Cardiac muscle cell (in vitro differentiated cells and primary cell): ENCODE results near the gene TRABD. TPM values are rescaled to one million over a fixed set of nuclear protein-coding genes. Genes with fewer than 3 reads are reported as not detected.

Experiments used
- DNase-seq, 2 donors: peaks; one replicate each; pipeline versions ENCODE4 v3.0.0 to v3.0.0-alpha.2; 2010 to 2017; ENCODE audit warnings: low read depth in 1 of 2, low spot score in 1 of 2
- H3K27ac ChIP-seq: fragments of 200-600 bp; sonication (generic); 2 replicates; pipeline ENCODE4 v1.5.1; 2016
- H3K27me3 ChIP-seq: fragments of 200-600 bp; sonication (generic); 2 replicates; pipeline ENCODE4 v1.6.0; 2016; ENCODE audit warnings: control low read depth
- H3K36me3 ChIP-seq: fragments of 200-600 bp; sonication (generic); 2 replicates; pipeline ENCODE4 v1.5.1; 2016; ENCODE audit warnings: control low read depth
- H3K4me1 ChIP-seq: fragments of 200-600 bp; sonication (generic); 2 replicates; pipeline ENCODE4 v1.8.1; 2017; ENCODE audit warnings: low read depth, mild to moderate bottlenecking, mixed run types
- H3K4me3 ChIP-seq: fragments of 200-600 bp; sonication (generic); 2 replicates; pipeline ENCODE4 v1.5.1; 2016; ENCODE audit warnings: mild to moderate bottlenecking
- H3K9me3 ChIP-seq: fragments of 200-600 bp; sonication (generic); 2 replicates; pipeline ENCODE4 v1.5.1; 2017; ENCODE audit warnings: low read depth, mild to moderate bottlenecking, control low read depth
- polyA plus RNA-seq: library from polyadenylated mRNA; unstranded; fragments of >200 nt; fragmentation: Nextera tagmentation; extraction: Ambion mirVana; gene quantifications from 2 replicates; pipeline ENCODE4 v1.2.1, GENCODE V29; 2016
- total RNA-seq: library from RNA; depleted of rRNA; stranded (reverse); fragments of >200 nt; gene quantifications from 2 replicates; pipeline ENCODE4 v1.2.3, GENCODE V29; 2016
- TF ChIP-seq, protein P1 (sequence below): IDR thresholded peaks from 2 replicates; pipeline ENCODE4 v1.5.1; 2012; ENCODE audit warnings: low read depth, mild to moderate bottlenecking, low read length

The TRABD gene
- total and polyA plus RNA-seq, 2 experiments from 2014 or later, result 50.7 to 59.6 TPM

DNA sequence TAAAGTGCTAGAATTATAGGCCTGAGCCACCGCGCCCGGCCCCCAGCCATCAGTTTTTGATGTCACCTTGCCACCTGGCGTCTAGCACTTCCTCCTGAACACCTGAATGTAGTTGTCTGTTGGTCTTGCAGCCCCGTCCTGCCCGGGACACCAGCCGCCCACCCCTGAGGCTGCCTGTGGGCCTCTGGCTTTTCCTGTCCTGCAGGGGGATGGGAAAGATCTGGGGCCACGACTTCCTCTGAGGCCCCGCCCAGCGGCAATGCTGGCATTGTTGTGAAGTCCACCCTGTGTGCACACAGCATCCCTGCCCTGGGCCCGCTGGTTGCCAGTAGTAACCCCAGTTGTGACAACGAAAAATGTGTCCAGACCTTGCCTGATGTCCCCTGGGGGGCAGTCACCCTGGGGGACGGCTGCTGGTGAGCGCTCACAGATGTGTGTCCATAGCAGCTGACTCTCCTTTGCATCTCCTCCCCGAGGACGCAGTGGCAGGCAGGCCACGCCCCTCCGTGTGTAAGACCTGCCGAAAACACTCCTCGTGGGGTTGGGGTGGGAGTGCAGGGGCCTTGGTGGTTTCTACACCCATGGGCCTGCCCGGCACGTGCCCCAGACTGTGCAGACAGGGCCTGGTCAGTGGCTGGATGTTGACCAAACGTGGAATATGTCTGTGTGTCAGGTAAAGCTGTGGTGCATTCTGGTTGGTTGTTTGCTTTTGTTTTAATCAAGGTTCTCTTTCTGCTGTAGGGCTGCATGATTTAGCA, 21.8 kb downstream of the TRABD start:
- H3K27ac ChIP-seq, result no peak overlapping the region
- H3K9me3 ChIP-seq, result no peaks in the 10 kb centered on the region
- H3K27me3 ChIP-seq, result no peaks in the 10 kb centered on the region
- H3K36me3 ChIP-seq, result peaks cover 29% of the 10 kb centered on the region
- peaks cover 2% of the 10 kb centered on the region for H3K4me1 ChIP-seq
- DNase-seq, result no peak
- no peak overlapping the region for H3K4me3 ChIP-seq
- TF ChIP-seq, protein P1, sequence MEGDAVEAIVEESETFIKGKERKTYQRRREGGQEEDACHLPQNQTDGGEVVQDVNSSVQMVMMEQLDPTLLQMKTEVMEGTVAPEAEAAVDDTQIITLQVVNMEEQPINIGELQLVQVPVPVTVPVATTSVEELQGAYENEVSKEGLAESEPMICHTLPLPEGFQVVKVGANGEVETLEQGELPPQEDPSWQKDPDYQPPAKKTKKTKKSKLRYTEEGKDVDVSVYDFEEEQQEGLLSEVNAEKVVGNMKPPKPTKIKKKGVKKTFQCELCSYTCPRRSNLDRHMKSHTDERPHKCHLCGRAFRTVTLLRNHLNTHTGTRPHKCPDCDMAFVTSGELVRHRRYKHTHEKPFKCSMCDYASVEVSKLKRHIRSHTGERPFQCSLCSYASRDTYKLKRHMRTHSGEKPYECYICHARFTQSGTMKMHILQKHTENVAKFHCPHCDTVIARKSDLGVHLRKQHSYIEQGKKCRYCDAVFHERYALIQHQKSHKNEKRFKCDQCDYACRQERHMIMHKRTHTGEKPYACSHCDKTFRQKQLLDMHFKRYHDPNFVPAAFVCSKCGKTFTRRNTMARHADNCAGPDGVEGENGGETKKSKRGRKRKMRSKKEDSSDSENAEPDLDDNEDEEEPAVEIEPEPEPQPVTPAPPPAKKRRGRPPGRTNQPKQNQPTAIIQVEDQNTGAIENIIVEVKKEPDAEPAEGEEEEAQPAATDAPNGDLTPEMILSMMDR, result no peak

DNA sequence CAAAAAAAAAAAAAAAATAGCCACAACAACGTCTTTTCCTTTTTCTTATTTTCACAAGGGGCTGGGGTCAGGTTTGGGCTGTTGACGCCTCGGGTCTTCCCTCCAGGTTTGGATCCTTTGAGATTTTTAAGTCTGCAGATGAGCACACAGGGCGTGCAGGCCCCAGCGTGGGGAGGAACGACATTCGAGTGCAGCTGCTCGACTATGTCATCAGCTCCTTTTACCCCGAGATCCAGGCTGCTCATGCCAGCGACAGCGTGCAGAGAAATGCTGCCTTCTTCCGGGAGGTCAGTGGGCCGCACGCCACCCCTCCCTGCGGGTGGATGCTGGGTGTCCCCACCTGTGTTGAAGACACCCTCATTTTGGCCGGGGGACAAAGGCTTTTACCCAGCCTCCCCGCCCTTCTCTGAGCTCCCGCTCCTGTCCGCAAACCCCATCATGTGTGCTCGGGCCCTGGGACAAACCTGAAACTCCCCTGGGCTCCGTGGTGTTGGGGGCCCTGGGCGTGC, 22.8 kb downstream of the TRABD start:
- TF ChIP-seq, protein P1, result no peak
- Histone ChIP-seq H3K4me3 (no peak overlapping the region), H3K4me1 (no peaks in the 10 kb centered on the region), H3K9me3 (no peaks in the 10 kb centered on the region), H3K36me3 (peaks cover 32% of the 10 kb centered on the region), H3K27me3 (no peaks in the 10 kb centered on the region), H3K27ac (no peak overlapping the region)
- no peak for DNase-seq

DNA sequence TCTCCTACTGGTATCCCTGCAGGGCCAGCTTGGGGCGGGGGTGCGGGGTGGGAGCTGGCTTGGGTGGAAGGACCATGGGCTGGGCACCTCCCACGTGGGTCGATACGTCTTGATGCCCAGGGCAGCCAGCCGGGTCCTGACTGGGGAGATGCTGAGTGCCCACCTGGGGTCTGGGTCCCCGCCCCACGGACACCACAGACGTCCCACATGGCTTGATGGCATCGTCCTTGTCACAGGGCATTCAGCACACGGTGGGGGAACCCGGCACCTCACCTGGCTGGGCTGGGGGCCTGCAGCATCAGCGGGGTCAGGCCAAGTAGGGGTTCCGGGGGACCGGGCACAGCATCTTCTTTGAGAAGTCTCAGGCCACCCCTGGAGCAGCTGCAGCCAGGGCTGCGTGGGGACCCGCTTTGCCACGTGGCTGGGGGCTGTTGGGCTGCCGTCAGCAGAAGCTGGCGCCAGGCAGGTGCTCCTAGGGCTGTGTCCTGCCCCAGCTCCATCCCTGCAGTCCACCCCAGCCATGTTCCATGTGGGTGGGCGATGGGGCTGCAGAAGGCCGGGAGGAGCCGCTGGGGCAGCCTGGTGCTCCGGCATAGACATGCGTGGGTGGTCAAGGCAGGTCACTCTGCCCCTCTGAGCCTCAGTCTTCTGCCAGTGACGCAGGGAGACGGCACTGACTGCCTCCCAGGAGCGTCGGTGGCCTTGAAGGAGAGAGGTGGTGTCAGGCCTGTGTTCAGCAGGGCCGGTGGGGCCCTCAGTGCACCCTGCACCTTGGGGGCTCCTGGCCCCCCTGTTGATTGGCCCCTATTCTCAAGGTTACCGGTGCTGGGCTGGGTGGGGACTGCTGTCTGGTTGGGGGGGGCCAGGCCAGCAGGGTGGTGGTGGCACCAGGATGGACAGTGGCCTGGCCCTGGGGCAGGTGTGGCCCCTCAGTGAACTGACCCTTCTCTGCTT, 23.5 kb downstream of the TRABD start:
- Histone ChIP-seq H3K4me1 (no peaks in the 10 kb centered on the region), H3K4me3 (no peak overlapping the region), H3K27me3 (no peaks in the 10 kb centered on the region), H3K27ac (no peak overlapping the region), H3K36me3 (peaks cover 30% of the 10 kb centered on the region), H3K9me3 (no peaks in the 10 kb centered on the region)
- no peak for DNase-seq
- TF ChIP-seq, protein P1, result no peak

DNA sequence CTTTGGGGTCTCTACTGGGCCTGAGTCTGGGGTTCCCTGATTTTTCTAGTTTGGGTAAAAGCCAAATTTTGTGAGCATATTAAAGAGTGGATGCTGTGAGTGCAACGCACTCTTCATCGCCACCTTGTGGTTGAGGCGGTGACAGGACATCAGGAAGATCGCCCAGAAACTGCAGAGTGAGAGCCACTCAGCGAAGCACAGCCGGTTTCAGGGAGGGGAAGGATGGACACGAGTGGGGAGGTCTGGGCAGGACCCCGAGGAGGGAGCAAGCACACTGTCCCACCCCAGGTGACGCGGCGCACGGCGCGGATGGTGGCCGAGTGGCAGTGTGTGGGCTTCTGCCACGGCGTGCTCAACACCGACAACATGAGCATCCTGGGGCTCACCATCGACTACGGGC, 24.2 kb downstream of the TRABD start:
- Histone ChIP-seq H3K27ac (no peak overlapping the region), H3K4me1 (no peaks in the 10 kb centered on the region), H3K36me3 (peaks cover 25% of the 10 kb centered on the region), H3K4me3 (no peak overlapping the region), H3K27me3 (no peaks in the 10 kb centered on the region), H3K9me3 (no peaks in the 10 kb centered on the region)
- TF ChIP-seq, protein P1, result peak; percentile 82
- DNase-seq, result peak; percentile 71 to 76

GRCh38 chr22:50210378-50211139, 24.8 kb downstream of the TRABD start:
- Histone ChIP-seq H3K9me3 (no peaks in the 10 kb centered on the region), H3K4me1 (no peaks in the 10 kb centered on the region), H3K27ac (no peak overlapping the region), H3K4me3 (no peak overlapping the region), H3K27me3 (no peaks in the 10 kb centered on the region), H3K36me3 (peaks cover 25% of the 10 kb centered on the region)
- DNase-seq, result no peak
- TF ChIP-seq, protein P1, result no peak
